HG03469 (cell line): ENCODE results near the gene ADRB2.
"Not testable (repeated sequence)": the region's sequence is repeated elsewhere in the genome, so short reads cannot be mapped to it uniquely, and the experiment has no call there.

Experiments used
- ATAC-seq: cut with Tn5 transposase; IDR thresholded peaks from one replicate; pipeline ENCODE4 v1.9.1; 2021; ENCODE audit warnings: mild to moderate bottlenecking, moderate library complexity, moderate number of reproducible peaks; ENCODE audit not compliant: unreplicated experiment

Gene ADRB2

GRCh38 chr5:148826053-148826738 lies at the start of gene ADRB2:
Gene ADRB2 (plus strand): TSS chr5:148826611. CDS start chr5:148826832, 221 bp downstream.
- peak; percentile 93 for ATAC-seq

GRCh38 chr5:148776780-148777179 lies 49.6 kb upstream of the ADRB2 start:
- ATAC-seq: no peak

GRCh38 chr5:148778882-148779281 lies 47.5 kb upstream of the ADRB2 start:
- ATAC-seq: no peak

- ATAC-seq: no peak
These were observed 45.7 kb upstream of the ADRB2 start for GRCh38 chr5:148780711-148781110.

- no peak for ATAC-seq
These were observed 44.6 kb upstream of the ADRB2 start for GRCh38 chr5:148781766-148782165.

GRCh38 chr5:148785223-148785622 lies 41.2 kb upstream of the ADRB2 start:
- no peak for ATAC-seq

- no peak for ATAC-seq
These were observed 40.0 kb upstream of the ADRB2 start for GRCh38 chr5:148786456-148786855.

- ATAC-seq: no peak
These were observed 37.8 kb upstream of the ADRB2 start for GRCh38 chr5:148788636-148789035.

GRCh38 chr5:148790545-148791333 lies 35.7 kb upstream of the ADRB2 start:
- ATAC-seq: no peak

GRCh38 chr5:148791334-148791667 lies 35.1 kb upstream of the ADRB2 start:
- ATAC-seq: peak; percentile 98

- no peak for ATAC-seq
These were observed 34.7 kb upstream of the ADRB2 start for GRCh38 chr5:148791696-148792095.

GRCh38 chr5:148792744-148793143 lies 33.7 kb upstream of the ADRB2 start:
- no peak for ATAC-seq

- no peak for ATAC-seq
These were observed 33.1 kb upstream of the ADRB2 start for GRCh38 chr5:148793261-148793660.

- no peak for ATAC-seq
These were observed 32.1 kb upstream of the ADRB2 start for GRCh38 chr5:148794275-148794674.

GRCh38 chr5:148794729-148795561 lies 31.5 kb upstream of the ADRB2 start:
- ATAC-seq: no peak

- no peak for ATAC-seq
These were observed 29.5 kb upstream of the ADRB2 start for GRCh38 chr5:148796936-148797335.

GRCh38 chr5:148798786-148799185 lies 27.6 kb upstream of the ADRB2 start:
- ATAC-seq: no peak

GRCh38 chr5:148799737-148800527 lies 26.5 kb upstream of the ADRB2 start:
- no peak for ATAC-seq

- ATAC-seq: no peak
These were observed 24.6 kb upstream of the ADRB2 start for GRCh38 chr5:148801682-148802276.

- ATAC-seq: not testable (repeated sequence)
These were observed 23.0 kb upstream of the ADRB2 start for GRCh38 chr5:148803451-148803850.
